ENCODE measurements around the gene TCF7L2. TPM values are rescaled to one million over a fixed set of nuclear protein-coding genes. Genes with fewer than 3 reads are reported as not detected.

Gene TCF7L2
- total RNA-seq, 8 experiments from 2014 or later, result 2.2 to 62.9 (median 7.5) TPM

GRCh38 chr10:112960151-112960681 is 10.2 kb downstream of the TCF7L2 start:
- 65 to 83% (median 80%) methylated on average over 2 to 4 of the region's 4 CpGs; no CpG with 5 or more reads in 4 of the 10 experiments for WGBS, 10 experiments
- H3K27ac ChIP-seq, result no peak overlapping the region
- no peak overlapping the region for H3K4me3 ChIP-seq
- peaks cover 61 to 68% of the 10 kb centered on the region in 2 donors for H3K4me1 ChIP-seq (replicated peaks in 1 of 2)
- ATAC-seq (replicated peaks in 6 of 8), result no peak
- in situ Hi-C loops (cut with MboI; ENCODE audit: low pct_unique_long_range_greater_than_20kb in 2 of 9, low sequenced_read_pairs in 9 of 9, unreplicated experiment in 9 of 9), result loop anchor here in 3 of 9 experiments (25.0 kb wide), 2 partner anchors 152 to 427 kb away; no protein-coding TSS in a partner anchor

DNA sequence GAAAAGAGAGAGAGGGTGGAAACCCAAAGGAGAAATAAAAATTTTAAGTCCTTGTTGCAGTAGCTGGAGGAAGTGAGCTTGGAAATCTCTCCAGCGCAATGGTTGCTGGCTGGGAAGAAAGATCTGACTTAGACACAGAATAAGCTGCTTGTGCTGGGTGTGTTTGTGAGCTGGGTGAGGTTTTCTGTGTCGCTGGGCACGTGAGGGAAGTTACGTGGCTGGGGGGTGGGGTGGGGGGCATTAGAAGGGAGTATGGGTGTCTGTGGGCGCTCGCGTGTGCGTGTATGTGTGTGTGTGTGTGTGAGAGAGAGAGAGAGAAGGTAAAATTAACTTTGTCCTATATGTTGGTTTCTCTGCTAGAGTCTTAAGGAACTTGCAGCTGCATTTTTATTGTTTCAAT is 11.6 kb downstream of the TCF7L2 start:
- peaks cover 47 to 67% of the 10 kb centered on the region in 2 donors for H3K4me1 ChIP-seq (replicated peaks in 1 of 2)
- no peak overlapping the region for H3K4me3 ChIP-seq
- H3K27ac ChIP-seq, result no peak overlapping the region
- ATAC-seq (replicated peaks in 6 of 8), result no peak
- in situ Hi-C loops (cut with MboI; ENCODE audit: low pct_unique_long_range_greater_than_20kb in 2 of 9, low sequenced_read_pairs in 9 of 9, unreplicated experiment in 9 of 9), result loop anchor here in 3 of 9 experiments (25.0 kb wide), 2 partner anchors 151 to 426 kb away; no protein-coding TSS in a partner anchor
- WGBS, 10 experiments, result 14 to 100% (median 93%) methylated on average over 1 to 5 of the region's 8 CpGs; no CpG with 5 or more reads in 5 of the 10 experiments

DNA sequence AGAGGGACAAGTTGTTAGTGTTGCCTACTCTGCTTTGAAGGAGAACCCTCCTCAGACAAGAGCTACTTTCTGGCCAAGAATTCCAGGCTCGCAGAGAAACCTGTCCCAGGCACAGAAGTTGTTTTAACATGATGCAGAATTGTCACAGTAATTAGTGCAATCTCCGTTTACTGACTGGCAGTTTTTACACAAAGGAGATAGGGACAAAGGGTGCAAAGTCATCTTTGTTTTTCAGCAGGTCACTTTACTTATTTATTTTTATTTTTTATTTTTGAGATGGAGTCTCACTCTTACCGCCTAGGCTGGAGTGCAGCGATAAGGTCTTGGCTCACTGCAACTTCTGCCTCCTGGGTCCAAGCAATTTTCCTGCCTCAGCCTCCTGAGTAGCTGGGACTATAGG is 12.3 kb downstream of the TCF7L2 start:
- Histone ChIP-seq H3K4me3 (no peak overlapping the region), H3K4me1 (replicated peaks in 1 of 2) (peaks cover 39 to 65% of the 10 kb centered on the region in 2 donors), H3K27ac (no peak overlapping the region)
- no peak for ATAC-seq (replicated peaks in 6 of 8)
- in situ Hi-C loops (cut with MboI; ENCODE audit: low pct_unique_long_range_greater_than_20kb in 2 of 9, low sequenced_read_pairs in 9 of 9, unreplicated experiment in 9 of 9), result loop anchor here in 3 of 9 experiments (25.0 kb wide), 2 partner anchors 150 to 425 kb away; no protein-coding TSS in a partner anchor
- WGBS, 10 experiments, result 71 to 93% (median 80%) methylated on average over 1 to 4 of the region's 4 CpGs; no CpG with 5 or more reads in 2 of the 10 experiments

DNA sequence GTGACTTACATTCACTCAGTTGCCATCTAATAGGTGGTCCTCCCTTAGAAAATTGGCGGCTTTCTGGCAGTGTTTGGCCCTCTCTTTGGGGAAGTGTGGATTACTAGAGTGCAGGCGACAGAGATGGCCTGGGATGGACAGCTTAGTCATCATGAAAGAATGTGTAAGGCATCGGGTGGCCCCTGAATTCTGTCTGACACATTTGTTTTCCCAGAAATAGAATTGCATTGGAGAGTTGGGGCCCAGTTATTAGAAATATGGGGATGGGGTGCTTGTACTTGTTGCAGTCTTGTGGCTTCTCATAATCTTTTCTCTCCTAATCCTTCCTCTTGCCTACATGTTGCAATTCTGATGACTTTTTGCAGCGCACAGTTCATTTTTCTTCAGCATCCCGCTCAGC is 13.8 kb downstream of the TCF7L2 start:
- Histone ChIP-seq H3K4me1 (replicated peaks in 1 of 2) (peaks cover 24 to 51% of the 10 kb centered on the region in 2 donors), H3K27ac (no peak overlapping the region), H3K4me3 (no peak overlapping the region)
- peak in 7 of 8 experiments; percentile 9 to 67 (median 44) for ATAC-seq (replicated peaks in 6 of 8)
- in situ Hi-C loops (cut with MboI; ENCODE audit: low pct_unique_long_range_greater_than_20kb in 2 of 9, low sequenced_read_pairs in 9 of 9, unreplicated experiment in 9 of 9), result loop anchor here in 3 of 9 experiments (25.0 kb wide), 2 partner anchors 148 to 423 kb away; no protein-coding TSS in a partner anchor
- WGBS, 10 experiments, result 40 to 100% (median 83%) methylated on average over 1 to 5 of the region's 5 CpGs; no CpG with 5 or more reads in 1 of the 10 experiments

DNA sequence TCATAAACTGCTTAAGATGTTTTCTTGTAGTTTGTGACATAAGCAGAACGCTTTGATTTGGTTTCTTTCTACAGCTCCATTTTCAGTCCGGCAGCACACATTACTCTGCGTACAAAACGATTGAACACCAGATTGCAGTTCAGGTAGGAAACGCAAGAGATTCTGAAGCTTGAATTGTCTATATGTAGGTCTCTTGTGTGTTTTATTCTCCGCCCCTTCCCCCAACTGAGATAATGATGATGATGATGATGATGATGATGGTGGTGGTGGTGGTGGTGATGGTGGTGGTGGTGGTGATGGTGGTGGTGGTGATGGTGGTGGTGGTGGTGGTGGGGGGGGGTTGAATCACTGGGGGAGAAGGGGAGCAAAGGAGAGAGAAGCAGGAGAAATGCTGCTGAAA is 14.4 kb downstream of the TCF7L2 start:
- in situ Hi-C loops (cut with MboI; ENCODE audit: low pct_unique_long_range_greater_than_20kb in 2 of 9, low sequenced_read_pairs in 9 of 9, unreplicated experiment in 9 of 9), result loop anchor here in 3 of 9 experiments (25.0 kb wide), 2 partner anchors 148 to 423 kb away; no protein-coding TSS in a partner anchor
- no peak overlapping the region for H3K27ac ChIP-seq
- H3K4me1 ChIP-seq (replicated peaks in 1 of 2), result peaks cover 18 to 45% of the 10 kb centered on the region in 2 donors
- WGBS, 10 experiments, result 75 to 100% (median 93%) methylated on average over 1 to 5 of the region's 6 CpGs; no CpG with 5 or more reads in 1 of the 10 experiments
- ATAC-seq (replicated peaks in 6 of 8), result no peak
- H3K4me3 ChIP-seq, result no peak overlapping the region

- no peak for ATAC-seq (replicated peaks in 6 of 8)
- no peak overlapping the region for H3K27ac ChIP-seq
- WGBS, 10 experiments, result 45 to 100% (median 90%) methylated on average over 1 to 5 of the region's 9 CpGs; no CpG with 5 or more reads in 2 of the 10 experiments
- H3K4me3 ChIP-seq, result no peak overlapping the region
- peaks cover 11 to 36% of the 10 kb centered on the region in 2 donors for H3K4me1 ChIP-seq (replicated peaks in 1 of 2)
- in situ Hi-C loops (cut with MboI; ENCODE audit: low pct_unique_long_range_greater_than_20kb in 2 of 9, low sequenced_read_pairs in 9 of 9, unreplicated experiment in 9 of 9), result loop anchor here in 3 of 9 experiments (25.0 kb wide), 2 partner anchors 146 to 421 kb away; no protein-coding TSS in a partner anchor
Measured at GRCh38 chr10:112966194-112966855, 16.3 kb downstream of the TCF7L2 start.

DNA sequence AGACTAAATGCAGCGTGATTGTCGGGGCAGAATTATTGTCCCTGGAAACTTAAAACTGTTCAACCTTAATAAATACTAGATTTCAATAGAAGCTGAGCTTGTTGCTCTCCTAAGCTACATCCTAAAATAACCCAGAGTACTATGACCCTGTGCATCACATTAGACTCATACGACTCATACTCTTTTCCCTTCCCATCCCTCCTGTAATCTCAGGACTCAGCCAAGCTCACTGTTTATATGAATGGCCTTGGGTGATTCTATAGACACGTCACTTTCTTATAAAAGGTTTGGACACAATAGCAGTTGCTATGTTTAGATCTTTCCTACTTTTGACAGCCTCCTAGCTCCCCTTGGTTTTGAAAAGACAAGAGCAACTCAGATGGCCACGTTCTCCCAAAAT is 17.2 kb downstream of the TCF7L2 start:
- in situ Hi-C loops (cut with MboI; ENCODE audit: low pct_unique_long_range_greater_than_20kb in 2 of 9, low sequenced_read_pairs in 9 of 9, unreplicated experiment in 9 of 9), result loop anchor here in 3 of 9 experiments (25.0 kb wide), 2 partner anchors 145 to 420 kb away; no protein-coding TSS in a partner anchor
- Histone ChIP-seq H3K4me1 (replicated peaks in 1 of 2) (peaks cover 11 to 31% of the 10 kb centered on the region in 2 donors), H3K27ac (no peak overlapping the region), H3K4me3 (no peak overlapping the region)
- ATAC-seq (replicated peaks in 6 of 8), result peak in 6 of 8 experiments; percentile 9 to 64 (median 43)
- 49 to 94% (median 83%) methylated on average over 1 to 5 of the region's 5 CpGs; no CpG with 5 or more reads in 1 of the 10 experiments for WGBS, 10 experiments

- Histone ChIP-seq H3K4me3 (no peak overlapping the region), H3K27ac (no peak overlapping the region), H3K4me1 (replicated peaks in 1 of 2) (peaks cover 2 to 17% of the 10 kb centered on the region in 2 donors)
- 0 to 100% (median 81%) methylated on average over 1 to 2 of the region's 2 CpGs; no CpG with 5 or more reads in 3 of the 10 experiments for WGBS, 10 experiments
- in situ Hi-C loops (cut with MboI; ENCODE audit: low pct_unique_long_range_greater_than_20kb in 2 of 9, low sequenced_read_pairs in 9 of 9, unreplicated experiment in 9 of 9), result loop anchor here in 3 of 9 experiments (25.0 kb wide), 2 partner anchors 143 to 418 kb away; no protein-coding TSS in a partner anchor
- no peak for ATAC-seq (replicated peaks in 6 of 8)
Measured at GRCh38 chr10:112969131-112969530, 19.1 kb downstream of the TCF7L2 start.

DNA sequence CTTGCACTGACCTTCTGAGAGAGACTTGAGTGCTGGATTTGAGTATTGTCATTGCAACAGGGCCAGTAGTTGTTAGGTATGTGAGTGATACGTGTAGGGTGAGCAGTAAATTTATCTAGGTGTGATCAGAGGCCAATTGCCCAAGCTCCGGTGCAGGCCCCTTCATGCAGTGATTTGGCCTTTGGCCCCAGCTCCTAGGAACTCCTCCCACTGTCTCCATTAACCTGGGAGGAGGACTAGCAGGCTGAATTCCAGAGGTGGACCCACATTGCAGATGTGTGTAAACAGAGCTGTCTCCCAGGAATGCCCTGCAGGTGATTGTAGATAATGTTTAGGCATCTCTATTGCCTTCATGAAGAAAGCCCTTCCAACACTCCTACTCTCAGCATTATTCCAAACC is 19.5 kb downstream of the TCF7L2 start:
- no peak overlapping the region for H3K27ac ChIP-seq
- H3K4me1 ChIP-seq (replicated peaks in 1 of 2), result peaks cover 0 to 14% of the 10 kb centered on the region in 2 donors
- 80 to 100% (median 80%) methylated on average over 1 to 2 of the region's 2 CpGs; no CpG with 5 or more reads in 7 of the 10 experiments for WGBS, 10 experiments
- in situ Hi-C loops (cut with MboI; ENCODE audit: low pct_unique_long_range_greater_than_20kb in 2 of 9, low sequenced_read_pairs in 9 of 9, unreplicated experiment in 9 of 9), result loop anchor here in 3 of 9 experiments (25.0 kb wide), 2 partner anchors 143 to 418 kb away; no protein-coding TSS in a partner anchor
- H3K4me3 ChIP-seq, result no peak overlapping the region
- ATAC-seq (replicated peaks in 6 of 8), result peak in 1 of 8 experiments; percentile 6

DNA sequence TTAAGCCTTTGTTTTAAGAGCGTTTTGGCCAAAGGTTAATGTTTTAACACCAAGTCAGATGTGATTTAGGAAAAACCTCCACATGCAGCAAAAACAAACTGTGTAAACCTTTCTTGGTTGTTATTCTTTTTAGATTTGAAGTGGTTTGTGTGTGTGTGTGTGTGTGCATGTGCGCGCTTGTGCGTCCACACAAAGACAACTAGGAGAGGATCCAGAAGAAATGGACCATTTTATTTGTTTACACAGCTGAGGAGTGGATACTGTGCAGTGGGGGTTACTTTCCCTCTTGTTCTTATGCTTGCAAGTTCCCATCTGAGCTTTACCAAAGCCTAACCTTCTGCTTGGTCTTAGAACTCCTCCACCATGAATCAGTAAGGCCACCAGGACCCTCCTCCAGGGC is 20.0 kb downstream of the TCF7L2 start:
- Histone ChIP-seq H3K4me3 (no peak overlapping the region), H3K4me1 (replicated peaks in 1 of 2) (peaks cover 0 to 14% of the 10 kb centered on the region in 2 donors), H3K27ac (no peak overlapping the region)
- WGBS, 10 experiments, result 75 to 100% (median 89%) methylated on average over 1 to 4 of the region's 4 CpGs; no CpG with 5 or more reads in 2 of the 10 experiments
- in situ Hi-C loops (cut with MboI; ENCODE audit: low pct_unique_long_range_greater_than_20kb in 2 of 9, low sequenced_read_pairs in 9 of 9, unreplicated experiment in 9 of 9), result loop anchor here in 3 of 9 experiments (25.0 kb wide), 2 partner anchors 142 to 417 kb away; no protein-coding TSS in a partner anchor
- peak in 1 of 8 experiments; percentile 5 for ATAC-seq (replicated peaks in 6 of 8)

DNA sequence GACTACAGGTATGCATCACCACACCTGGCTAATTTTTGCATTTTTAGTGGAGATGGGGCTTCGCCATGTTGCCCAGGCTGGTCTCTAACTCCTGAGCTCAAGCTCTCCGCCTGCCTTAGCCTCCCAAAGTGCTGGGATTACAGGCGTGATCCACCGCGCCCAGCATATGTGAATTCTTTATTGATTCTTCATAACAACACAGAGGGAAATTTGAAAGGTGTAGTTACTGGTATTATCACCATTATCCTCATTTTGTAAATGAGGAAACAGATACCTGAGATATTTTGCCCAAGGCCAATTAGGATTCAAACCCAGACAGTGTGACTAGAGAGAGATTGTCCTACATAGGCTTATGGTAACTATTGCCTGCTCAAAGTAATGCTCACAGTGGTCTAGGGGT is 22.6 kb downstream of the TCF7L2 start:
- ATAC-seq (replicated peaks in 6 of 8), result no peak
- no peak overlapping the region for H3K4me3 ChIP-seq
- peaks cover 10 to 15% of the 10 kb centered on the region in 2 donors for H3K4me1 ChIP-seq (replicated peaks in 1 of 2)
- no peak overlapping the region for H3K27ac ChIP-seq
- in situ Hi-C loops (cut with MboI; ENCODE audit: low pct_unique_long_range_greater_than_20kb in 2 of 9, low sequenced_read_pairs in 9 of 9, unreplicated experiment in 9 of 9), result loop anchor here in 3 of 9 experiments (25.0 kb wide), 2 partner anchors 140 to 415 kb away; no protein-coding TSS in a partner anchor
- WGBS, 10 experiments, result 78 to 100% (median 86%) methylated on average over 1 to 5 of the region's 5 CpGs; no CpG with 5 or more reads in 4 of the 10 experiments

GRCh38 chr10:112973046-112973445 is 23.0 kb downstream of the TCF7L2 start:
- Histone ChIP-seq H3K4me1 (replicated peaks in 1 of 2) (peaks cover 10 to 18% of the 10 kb centered on the region in 2 donors), H3K27ac (no peak overlapping the region), H3K4me3 (no peak overlapping the region)
- ATAC-seq (replicated peaks in 6 of 8), result no peak
- in situ Hi-C loops (cut with MboI; ENCODE audit: low pct_unique_long_range_greater_than_20kb in 2 of 9, low sequenced_read_pairs in 9 of 9, unreplicated experiment in 9 of 9), result loop anchor here in 3 of 9 experiments (25.0 kb wide), 2 partner anchors 139 to 414 kb away; no protein-coding TSS in a partner anchor
- WGBS, 10 experiments, result 0 to 100% (median 94%) methylated on average over 1 to 5 of the region's 5 CpGs; no CpG with 5 or more reads in 1 of the 10 experiments
